ENCODE measurements around the gene CAMTA2.

- TF ChIP-seq CTCF (IDR thresholded peaks at IDR 0.05) (no peak), EP300 (IDR thresholded peaks at IDR 0.05) (no peak)
These were observed 6.7 kb upstream of the CAMTA2 start for GRCh38 chr17:4994081-4994595.

All from tibial nerve (tissue), 4 donors.